Effector CD8-positive, alpha-beta T cell (primary cell): ENCODE measurements around the gene TDO2.
"Not testable (repeated sequence)": the region's sequence is repeated elsewhere in the genome, so short reads cannot be mapped to it uniquely, and the experiment has no call there.

Source experiments
- DNase-seq: peaks from one replicate; lab custom pipeline; 2025; lab: John Stamatoyannopoulos, UW
- total RNA-seq, 4 experiments: gene quantifications; one replicate each; lab custom pipeline; 2026; lab: John Stamatoyannopoulos, UW

The TDO2 gene
- total RNA-seq = 0 to 0.12 (median 0) reads per million in 4 experiments

DNA sequence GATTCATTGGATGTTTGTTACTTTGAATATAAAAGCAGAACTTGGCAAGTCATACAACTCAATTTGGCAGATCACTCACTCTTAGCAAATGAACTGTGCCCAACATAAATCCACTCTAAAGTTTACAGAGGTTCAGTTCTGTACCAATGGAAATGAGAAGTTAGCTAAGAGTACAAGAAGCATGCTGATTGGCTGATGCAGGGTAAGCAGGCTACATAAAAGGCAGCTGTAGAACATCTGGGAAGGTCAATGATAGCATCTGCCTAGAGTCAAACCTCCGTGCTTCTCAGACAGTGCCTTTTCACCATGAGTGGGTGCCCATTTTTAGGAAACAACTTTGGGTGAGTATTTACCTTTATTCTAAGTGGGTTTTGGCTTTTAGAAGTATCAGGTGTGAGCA, at the start of gene TDO2:
TDO2 (plus strand) TSS at position 244 of the 400 bp plus-strand sequence; CDS start at position 307, 63 bp downstream.
- DNase-seq = no peak

DNA sequence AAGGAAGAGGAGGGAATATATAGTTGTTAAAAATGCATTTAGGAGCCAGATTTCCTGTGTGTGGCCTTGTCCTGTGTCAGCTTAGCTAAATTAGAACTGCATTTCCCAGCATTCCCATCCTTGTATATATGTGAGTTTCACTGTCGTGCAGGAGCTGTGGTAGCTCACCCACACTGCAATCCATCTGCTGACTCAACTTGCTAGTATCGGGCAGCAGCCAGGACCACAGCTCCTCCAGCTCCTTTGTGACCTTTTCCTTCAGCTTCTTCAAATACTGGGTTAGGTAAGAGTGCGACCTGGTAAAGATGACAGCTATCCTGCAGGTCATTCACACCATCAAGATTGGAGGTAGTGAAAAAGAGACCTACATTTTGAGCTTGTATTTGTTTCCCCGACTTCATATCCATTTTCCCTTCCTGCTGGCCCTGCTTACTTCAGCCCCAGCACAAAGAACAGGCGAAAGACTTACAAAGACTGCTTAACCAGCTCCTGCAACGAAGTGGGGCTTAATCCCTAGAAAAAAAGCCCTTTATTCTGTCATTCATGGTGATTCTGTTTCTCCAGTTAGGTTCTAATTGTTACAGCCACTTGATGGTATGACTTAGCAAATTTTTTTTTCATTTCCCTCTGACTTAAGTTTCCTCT, 48.8 kb upstream of the TDO2 start:
- no peak for DNase-seq

DNA sequence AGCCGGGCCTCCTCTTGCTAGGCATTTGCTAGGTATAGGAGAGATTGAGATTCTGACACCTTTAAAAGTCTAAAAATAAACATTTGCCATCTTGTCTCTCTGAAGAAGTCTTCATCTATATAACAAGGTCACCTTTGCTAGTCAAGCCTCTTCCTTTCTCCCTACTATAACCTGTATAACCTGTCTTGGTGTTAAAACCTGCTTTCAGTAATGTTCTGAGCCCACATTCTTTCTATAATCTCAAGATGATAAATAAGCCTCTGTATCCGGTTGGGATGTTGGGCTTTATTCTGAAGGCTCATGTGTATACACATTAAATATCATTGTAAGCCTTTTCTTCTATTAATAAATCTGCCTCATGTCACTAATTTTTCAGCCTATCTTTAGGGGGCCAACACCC, 47.6 kb upstream of the TDO2 start:
- no peak for DNase-seq

DNA sequence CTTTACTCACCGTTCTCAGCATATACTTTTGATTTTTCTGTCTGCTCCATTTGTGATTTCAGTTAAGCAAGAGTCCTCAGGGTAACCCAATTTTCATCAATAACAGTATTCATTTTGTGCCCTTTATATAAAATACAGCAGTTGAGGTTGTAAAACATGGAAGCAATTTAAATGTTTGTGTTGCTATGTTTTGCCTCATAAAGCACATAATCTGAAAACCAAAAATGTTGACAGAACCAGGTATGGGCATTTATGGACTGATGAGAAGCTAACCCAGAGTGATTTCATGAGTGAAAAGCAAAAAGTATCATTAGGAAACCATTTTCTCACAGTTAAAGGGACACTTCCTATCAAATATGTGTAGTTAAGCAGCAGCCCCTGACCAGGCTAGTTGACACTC, 37.3 kb upstream of the TDO2 start, which contains the start of gene ASIC5:
ASIC5 (minus strand) TSS at position 101 of the 400 bp plus-strand sequence; CDS start at position 50, 51 bp downstream.
- DNase-seq = no peak

DNA sequence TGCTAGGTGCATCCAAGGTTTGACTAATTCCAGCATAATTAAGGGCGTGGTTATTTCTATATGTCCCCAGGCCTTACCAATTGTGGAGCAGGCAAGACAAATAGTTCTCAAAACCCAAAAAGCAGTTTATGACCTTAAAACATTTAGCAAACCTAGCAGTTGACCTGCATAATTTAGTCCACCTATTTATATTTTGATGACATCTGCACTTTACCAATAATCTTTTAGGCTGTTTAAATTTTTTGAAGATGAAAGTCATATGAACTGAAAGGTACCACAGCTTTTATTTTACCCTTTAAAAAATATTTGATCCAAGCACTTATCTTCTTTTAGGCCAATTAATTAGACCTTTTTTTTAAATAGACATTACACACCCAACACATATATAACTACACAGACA, 27.6 kb upstream of the TDO2 start:
- no peak for DNase-seq

DNA sequence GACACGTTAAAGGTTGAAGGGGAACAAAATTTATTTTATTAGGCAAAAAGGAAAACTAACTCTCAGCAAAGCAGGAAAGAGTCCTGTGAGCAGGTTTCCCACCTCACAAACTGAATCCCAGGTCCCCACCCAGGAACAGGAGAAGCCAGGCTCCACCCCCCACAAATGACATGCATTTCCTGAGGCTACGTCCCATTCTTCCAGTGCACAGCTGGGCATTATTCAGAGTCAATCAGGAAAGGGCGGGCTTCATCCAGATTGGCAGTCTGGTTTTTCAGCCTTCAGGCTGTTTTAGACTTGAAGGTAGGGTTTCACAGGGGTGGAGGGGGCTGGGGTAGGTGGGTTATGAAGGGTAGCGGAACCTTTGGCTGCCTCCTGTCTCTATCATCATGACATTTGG, 25.5 kb upstream of the TDO2 start:
- DNase-seq = no peak

GRCh38 chr4:155878611-155879010, 24.9 kb upstream of the TDO2 start:
- DNase-seq = no peak

GRCh38 chr4:155879767-155880166, 23.7 kb upstream of the TDO2 start:
- no peak for DNase-seq

GRCh38 chr4:155881555-155881954, 21.9 kb upstream of the TDO2 start:
- no peak for DNase-seq

DNA sequence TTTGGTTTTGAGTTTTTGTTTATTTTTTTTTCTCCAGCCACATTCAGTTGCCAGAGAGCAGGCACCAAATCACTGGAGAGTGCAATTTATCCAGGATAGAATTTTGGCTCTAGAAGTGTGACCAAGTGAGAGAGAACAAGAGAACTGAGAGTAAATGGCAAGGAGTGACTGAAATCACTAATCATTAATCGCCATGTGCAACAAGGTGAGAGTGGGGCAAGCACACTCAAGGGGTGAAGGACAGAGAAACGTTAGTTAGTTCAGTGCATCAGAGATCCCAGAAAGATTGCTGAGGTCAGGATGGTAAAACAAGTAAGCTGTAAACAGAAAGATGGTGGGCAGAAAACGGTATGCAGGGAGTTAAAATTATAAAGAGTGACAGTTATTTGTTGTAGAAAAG, 19.6 kb upstream of the TDO2 start:
- no peak for DNase-seq

DNA sequence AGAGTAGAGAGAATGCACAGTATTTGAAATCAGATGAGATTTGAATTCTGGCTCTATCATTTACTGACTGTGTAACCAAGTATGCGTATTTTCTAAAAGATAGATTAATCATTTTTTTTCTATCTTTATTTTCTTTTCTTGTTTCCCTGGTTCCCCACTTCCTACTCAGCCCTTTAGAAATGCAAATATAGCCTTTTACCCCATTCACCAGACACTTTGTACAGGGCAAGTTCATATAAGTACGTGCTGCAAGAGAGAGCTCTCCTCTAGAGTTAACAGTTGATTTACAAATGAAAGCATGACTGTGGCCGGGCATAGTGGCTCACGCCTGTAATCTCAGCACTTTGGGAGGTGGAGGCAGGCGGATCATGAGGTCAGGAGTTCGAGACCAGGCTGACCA, 17.8 kb upstream of the TDO2 start:
- no peak for DNase-seq

DNA sequence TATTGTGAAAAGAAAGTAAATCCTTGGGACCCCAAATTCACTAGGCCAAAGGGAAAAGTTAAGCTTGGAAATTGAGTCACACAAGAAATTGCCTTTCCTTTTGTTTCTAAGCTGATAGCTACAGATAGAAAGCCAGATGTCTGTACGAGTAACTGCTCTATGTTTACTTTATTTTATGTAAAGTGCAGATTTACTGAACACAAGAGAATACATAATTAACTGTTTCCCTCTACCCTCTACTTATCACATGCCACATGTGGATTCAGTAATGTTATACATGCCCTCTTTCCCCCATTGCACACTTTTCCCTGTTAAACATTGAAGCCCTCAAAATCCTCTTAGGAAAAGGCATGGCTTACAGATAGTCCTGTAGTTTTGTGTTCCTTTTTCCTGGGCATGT, 16.5 kb upstream of the TDO2 start:
- DNase-seq = no peak

DNA sequence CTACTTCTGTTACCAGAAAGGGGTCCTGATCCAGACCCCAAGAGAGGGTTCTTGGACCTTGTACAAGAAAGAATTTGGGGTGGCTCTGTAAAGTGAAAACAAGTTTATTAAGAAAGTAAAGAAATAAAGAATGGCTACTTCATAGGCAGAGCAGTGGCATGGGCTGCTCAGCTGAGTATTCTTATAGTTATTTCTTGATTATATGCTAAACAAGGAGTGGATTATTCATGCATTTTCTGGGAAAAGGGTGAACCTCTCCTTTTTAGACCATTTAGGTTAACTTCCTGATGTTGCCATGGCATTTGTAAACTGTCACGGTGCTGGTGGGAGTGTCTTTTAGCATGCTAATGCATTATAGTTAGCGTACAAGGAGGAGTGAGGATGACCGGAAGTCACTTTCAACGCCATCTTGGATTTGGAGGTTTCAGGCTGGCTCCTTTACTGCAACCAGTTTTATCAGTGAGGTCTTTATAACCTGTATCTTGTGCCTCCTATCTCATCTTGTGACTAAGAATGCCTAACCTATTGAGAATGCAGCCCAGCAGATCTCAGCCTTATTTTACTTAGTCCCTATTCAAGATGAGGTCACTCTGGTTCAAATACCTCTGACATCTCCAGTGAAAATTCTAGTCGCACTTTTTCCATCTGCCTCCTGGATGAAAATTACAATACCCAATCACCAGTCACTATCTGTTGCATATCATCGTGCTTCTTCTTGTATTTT, 15.5 kb upstream of the TDO2 start:
- DNase-seq = no peak

GRCh38 chr4:155889031-155889793, 14.3 kb upstream of the TDO2 start:
- no peak for DNase-seq

- no peak for DNase-seq
Measured at GRCh38 chr4:155889946-155890345, 13.6 kb upstream of the TDO2 start.

- no peak for DNase-seq
Measured at GRCh38 chr4:155891058-155891457, 12.4 kb upstream of the TDO2 start.

DNA sequence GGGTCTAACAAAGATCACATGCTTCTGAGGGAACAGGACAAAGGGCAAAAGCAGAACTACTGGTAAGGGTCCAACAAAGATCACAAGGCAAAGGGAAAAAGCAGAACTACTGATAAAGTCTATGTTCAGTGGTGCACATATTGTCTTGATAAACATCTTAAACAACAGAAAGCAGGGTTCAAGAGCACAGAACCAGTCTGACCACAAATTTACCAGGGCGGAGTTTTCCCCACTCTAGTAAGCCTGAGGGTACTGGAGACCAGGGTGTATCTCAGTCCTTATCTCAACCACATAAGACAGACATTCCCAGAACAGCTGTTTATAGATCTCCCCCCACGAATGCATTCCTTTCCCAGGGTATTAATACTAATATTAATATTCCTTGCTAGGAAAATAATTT, 5.1 kb upstream of the TDO2 start:
- not testable (repeated sequence) for DNase-seq

GRCh38 chr4:155899891-155900290, 3.6 kb upstream of the TDO2 start:
- DNase-seq = no peak

- no peak for DNase-seq
Measured at GRCh38 chr4:155900381-155900780, 3.1 kb upstream of the TDO2 start.

DNA sequence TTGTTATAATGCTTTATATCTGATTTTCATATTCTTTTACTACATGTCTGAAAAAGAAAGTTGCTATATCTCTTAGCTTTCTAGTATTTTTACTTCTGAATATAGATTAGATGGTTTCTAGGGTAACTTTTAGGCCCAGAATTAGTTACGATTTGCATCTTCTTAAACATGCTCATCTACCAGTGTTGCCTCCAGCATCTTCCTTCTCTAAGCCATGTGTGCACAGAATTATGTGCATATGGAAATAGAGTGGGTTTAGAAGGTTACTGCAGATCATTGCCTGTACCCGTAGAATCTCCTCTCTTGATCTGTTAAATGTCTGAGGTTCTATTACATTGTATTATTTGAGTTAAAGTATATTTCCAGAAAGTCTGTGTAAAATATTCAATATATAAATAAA, 2.5 kb upstream of the TDO2 start:
- DNase-seq = no peak

DNA sequence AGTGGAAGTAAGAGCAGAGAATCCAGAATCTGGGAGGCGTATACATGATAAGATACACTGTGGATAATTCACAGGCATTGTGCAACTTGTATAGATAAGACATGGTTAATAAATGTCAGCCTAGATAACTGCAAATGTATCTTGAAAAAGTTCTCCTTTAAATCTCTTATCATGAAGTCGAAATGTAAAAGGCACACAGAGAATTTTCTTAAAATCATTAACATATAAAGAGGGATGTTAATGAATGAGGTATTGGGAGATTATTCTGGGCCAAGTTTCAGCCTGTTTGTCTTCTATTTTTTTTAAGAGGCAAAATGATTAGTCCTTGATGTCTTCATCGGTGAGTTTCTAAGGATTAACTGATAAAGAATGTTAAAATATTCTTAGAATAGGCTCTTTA, 835 bp downstream of the TDO2 start:
- DNase-seq = no peak

DNA sequence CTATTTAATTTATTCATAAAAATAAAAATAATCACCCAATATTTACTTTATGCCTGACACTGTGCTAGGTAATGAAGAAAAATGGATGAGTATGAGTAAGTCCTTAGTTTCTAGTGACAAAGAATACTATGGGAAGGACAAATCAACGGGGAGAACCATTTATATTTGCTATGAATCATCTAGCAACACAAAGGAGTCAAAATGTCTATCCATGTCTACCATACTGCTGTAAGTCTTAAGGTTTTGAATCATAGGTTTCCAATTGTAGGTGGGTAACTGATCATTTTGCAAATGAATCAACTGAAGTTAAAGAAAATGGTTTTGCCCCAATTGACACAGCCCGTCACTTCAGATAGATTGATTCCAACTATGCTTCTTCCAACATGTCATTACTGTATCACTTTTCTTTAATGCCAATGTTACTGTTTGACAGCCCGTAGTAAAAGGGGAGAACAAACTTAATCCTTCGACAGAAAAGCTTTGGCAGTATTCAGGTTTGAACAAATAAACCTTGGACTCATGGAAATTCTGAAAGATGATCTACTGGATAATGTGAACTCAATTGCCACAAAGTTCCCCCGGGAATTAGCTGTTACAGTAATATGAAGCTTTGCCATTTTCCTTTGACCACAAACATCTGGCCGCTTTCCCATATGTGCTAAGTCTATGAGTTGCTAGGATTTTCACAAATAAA, 3.2 kb downstream of the TDO2 start:
- DNase-seq = no peak
